Prostate gland (tissue), 2 donors: ENCODE measurements around the gene PTGR2.

Experiments used
- CTCF ChIP-seq, 4 experiments: fragments of 200-600 bp in 2 of 4; fragments of 450-650 bp in 2 of 4; sonication (generic) in 2 of 4; IDR thresholded peaks; 1 replicate in 3 of 4; 2 replicates in 1 of 4; pipeline ENCODE4 v1.5.1; 2016 to 2019; ENCODE audit warnings: antibody characterized with exemption in 4 of 4, mild to moderate bottlenecking in 2 of 4, moderate library complexity in 2 of 4
- POLR2A ChIP-seq: fragments of 450-650 bp; IDR thresholded peaks from one replicate; pipeline ENCODE4 v1.6.1; 2016; ENCODE audit warnings: antibody characterized with exemption, mild to moderate bottlenecking
- POLR2AphosphoS5 ChIP-seq: sonication (generic); formaldehyde crosslinking; IDR thresholded peaks from one replicate; pipeline ENCODE4 v1.6.1; 2017; ENCODE audit warnings: antibody characterized with exemption

- no peak for TF ChIP-seq CTCF (IDR thresholded peaks at IDR 0.05)
- TF ChIP-seq POLR2AphosphoS5, result no peak
- TF ChIP-seq POLR2A, result no peak
These were observed 34.5 kb upstream of the PTGR2 start for GRCh38 chr14:73817020-73817655.
